Measurements from ENCODE around the gene AKIP1.
"Not testable (repeated sequence)": the region's sequence is repeated elsewhere in the genome, so short reads cannot be mapped to it uniquely, and the experiment has no call there.

Gene AKIP1

DNA sequence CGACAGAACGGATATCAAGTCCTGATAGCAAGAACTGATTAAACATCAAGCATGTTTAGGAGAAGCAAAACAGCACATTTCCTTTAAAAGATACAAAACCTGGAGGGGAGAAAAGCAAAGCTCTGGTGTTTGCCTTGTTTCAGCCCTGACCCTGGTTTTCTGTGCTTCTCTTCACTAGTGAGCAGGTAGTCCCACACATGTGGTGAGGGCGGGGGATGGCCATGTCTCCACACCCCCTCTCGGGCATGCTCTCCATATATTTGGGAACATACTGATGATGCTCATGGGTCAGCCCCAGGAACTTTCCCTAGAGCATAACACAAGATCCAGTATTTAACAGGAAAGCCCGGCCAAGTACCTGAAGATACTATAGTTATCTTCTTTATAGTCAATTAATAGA lies 11.7 kb downstream of the AKIP1 start:
- no peak for DNase-seq

DNA sequence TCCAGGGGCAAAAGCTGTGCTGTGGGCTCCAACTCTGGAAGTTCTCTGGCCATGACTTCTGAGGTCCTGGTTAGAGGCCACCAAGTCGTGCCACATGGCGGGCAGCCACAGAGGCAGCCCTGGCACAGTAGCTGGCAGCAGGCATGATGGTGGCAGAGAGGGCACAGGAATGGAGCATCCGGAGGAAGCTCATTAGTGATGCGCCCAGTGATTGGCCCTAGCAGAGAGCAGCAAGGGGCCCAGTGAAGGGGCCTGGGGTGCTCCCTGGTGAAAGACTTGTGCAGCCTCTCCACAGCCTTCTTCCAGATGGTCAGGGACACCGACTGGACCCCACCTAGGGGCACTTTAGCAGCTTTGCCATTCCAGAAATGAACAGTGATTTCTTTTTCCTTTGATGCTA lies 14.7 kb downstream of the AKIP1 start:
- no peak for DNase-seq

GRCh38 chr11:8926236-8926635 lies 15.2 kb downstream of the AKIP1 start:
- no peak for DNase-seq

DNA sequence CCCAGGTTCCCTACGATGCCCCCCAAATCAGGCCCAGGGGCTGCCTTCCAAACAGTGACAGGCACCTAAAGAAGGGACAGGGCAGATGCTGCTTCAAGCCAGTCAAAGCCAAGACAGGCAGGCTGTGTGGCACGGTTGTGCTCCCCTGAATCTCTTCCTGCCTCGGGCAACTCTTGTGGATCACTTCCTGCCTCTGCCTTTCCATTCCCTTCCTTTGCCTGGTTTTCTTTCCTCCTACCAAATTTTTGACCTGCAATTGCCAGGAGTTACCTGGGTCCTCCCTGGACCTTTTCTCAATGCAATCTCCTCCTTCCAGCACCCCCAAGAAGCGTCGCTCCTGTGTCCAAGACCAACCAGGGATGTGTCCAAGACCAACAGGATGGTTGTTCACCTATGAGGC lies 16.2 kb downstream of the AKIP1 start:
- DNase-seq, result no peak

DNA sequence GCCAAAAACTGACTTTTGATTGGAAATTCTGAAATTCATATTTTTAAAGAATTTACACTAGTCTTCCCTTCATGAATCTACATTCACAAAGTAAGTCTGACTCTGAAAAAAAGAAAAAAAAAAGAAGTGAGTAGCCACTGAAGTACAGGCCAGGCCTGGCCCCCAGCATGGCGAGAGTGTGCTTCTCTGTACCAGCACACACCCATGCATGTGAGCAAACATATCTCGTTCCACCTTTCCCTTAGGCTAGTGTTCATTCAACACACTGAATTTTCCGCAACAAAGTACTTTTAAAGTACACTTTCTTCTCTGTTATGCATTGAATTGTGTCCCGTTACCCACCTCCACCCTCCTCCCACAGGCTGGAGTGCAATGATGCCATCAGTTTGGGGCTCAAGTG lies 17.2 kb downstream of the AKIP1 start:
- DNase-seq, result no peak

- no peak for DNase-seq
These were observed 18.1 kb downstream of the AKIP1 start for GRCh38 chr11:8928981-8929615.

- no peak for DNase-seq
These were observed 19.6 kb downstream of the AKIP1 start for GRCh38 chr11:8930456-8931175.

GRCh38 chr11:8932564-8933180 lies 21.7 kb downstream of the AKIP1 start, which contains the start of gene C11orf16:
Gene C11orf16, minus strand, starts transcription at chr11:8932947. Its CDS starts 639 bp downstream, at chr11:8932308.
- DNase-seq, result no peak

- no peak for DNase-seq
These were observed 22.9 kb downstream of the AKIP1 start for GRCh38 chr11:8933931-8934330.

DNA sequence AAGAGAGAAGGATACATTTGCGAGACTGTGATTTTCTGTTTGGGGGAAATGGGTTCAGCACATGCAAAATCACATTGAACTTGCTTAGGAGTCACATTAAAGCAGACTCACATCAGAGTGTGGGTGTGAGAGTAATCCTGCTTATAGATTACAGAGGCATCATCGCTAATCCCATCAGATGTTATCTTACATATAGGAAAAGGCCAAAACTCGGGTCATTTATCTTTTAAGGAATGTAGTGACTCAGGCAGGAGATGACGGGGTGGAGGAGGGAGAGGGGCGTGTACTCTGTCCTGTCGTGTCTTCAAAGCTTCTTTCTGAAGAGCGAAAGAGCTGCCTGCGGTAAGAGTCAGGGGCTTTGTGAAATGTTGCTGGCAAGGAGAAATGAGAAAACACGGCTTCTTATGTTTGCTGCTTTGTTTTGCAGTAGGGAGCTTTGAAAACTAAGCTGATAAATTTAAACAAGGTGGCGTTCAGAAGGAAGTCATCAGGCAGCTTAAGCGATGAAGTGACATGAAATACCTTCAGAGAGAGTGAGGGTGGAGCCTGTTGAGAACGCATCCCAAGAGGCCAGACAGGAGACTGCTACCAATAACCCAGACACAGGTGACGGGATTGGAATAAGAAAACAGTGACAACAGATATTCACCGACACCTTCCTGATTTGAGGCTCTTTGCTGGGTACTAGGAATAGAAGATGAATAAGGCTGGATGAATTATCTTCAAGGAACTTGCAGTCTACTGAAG lies 23.9 kb downstream of the AKIP1 start:
- no peak for DNase-seq

DNA sequence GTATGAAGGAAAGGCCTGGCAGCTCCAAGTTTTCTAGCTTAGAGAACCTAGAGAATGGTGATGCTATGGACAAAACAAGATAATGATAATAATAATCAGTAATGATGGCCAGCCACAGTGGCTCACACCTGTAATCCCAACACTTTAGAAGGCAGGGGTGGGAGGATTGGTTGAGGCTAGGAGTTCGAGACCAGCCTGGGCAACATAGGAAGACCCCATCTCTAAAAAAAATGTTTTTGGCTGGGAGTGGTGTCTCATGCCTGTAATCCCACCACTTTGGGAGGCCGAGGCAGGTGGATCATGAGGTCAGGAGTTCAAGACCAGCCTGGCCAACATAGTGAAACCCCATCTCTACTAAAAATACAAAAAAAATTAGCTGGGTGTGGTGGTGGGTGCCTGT lies 24.8 kb downstream of the AKIP1 start:
- DNase-seq, result not testable (repeated sequence)

GRCh38 chr11:8937159-8937558 lies 26.2 kb downstream of the AKIP1 start:
- no peak for DNase-seq

DNA sequence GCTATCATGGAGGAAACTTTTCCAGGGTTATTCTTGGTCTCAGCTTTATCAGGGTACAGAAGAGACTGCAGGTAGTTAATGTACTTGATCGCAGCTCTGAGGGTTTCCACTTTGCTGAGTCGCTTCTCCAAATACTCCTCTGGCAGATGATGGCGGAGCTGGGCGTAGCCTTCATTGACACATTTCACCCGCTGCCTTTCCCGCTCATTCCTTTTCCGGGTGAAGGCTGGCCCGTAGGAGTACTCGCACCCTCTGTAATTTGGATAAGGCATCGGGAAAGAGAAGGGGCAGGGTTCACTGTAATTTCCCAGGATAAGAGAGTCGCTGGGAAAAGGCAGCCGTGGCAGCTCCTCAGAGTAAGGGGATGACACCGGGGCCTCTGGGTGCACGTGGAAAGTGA lies 26.7 kb downstream of the AKIP1 start:
- DNase-seq, result no peak

DNA sequence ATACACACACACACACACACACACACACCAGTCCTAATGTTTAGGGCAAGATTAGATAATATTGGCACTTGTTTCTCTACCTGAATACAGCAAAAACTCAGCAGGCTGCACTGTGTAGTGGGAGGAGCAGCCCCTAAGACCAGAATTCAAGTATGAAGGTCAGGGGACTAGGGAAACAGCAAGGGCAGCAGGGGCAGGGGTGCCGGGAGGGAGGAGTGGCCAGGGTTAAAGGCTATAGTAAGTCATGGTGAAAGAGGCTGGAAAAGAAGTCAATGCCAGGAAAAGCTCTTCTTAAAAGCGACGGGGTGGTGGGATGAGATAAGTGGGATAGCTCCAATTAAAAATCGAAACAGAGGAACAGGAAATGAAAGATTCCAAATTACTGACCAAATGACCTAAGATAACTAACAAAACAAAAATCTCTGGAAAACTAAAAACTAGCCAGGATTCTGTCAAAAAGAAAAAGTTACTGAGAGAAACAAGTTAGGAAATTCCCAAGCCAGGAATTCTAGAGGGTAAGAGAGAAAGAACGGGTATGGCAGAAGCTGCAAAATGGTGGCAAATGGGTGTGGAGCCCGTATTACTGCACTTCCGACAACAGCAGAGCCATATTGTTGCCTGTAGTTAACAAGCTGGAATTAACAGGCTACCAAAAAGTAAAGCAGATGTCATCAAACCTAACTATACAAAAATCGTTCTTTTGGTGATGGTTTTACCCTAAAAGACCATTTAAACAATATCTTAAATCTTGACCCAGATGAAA lies 30.5 kb downstream of the AKIP1 start:
- DNase-seq, result no peak

DNA sequence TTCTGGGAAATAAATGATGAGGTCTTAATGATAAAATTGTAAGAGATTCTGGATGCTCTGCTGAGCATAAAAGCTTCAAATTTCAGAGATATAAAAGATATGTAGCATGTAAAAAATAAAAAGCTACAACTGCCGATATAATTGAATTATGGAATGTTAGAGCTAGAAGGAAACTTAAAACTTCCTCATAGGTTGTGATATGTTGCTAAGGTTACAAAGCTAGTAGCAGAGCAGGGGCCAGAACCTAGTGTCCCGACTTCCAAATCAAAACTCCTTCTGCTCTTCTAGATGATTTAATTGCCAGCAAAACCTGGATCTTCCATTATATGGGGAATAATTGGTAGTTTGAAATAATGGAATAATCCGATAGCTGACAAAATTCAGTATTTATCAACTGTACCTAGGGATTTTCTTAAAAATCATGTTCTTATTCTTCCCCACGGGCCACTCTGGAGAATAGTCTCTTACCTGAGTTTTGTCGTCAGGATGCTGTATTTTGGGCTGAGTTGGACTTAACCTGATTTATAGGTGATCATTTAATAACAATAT lies 31.6 kb downstream of the AKIP1 start, which contains the start of gene ASCL3:
Gene ASCL3, minus strand, starts transcription at position 499 of the 549 bp plus-strand sequence. CDS start 4,855 bp downstream, outside the sequence.
- no peak for DNase-seq

DNA sequence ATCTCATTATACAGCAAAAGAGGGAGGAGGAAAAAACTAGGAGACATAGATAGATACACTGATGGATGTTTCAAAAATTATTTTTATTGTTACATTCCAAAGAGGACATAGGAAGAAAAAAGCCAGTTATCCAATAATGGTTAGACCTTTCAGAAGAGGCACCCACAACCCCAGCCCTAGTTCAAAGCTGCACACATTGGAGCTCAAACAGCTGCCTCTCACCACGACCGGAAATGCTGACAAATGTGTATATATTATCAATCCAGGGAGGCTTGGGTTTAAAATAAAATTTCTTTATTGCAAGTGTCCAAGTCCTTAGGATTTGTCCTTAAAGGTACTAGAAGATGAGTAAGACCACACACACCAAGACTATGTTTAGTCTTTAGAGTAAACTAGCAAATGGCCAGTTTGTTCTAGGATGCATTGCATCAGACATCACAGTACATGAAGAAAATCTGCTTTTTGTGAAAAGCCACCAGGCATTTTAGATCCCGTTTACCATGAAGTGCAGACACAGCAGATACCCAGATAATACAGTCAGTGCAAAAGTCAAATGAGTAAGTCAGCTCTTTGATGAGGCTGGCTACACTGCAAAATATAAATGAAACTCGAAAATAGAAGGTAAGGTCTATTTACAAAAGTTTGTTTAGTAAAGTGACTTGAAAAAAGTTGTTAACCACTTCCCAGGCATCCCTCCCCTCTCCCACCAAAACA lies 36.4 kb downstream of the AKIP1 start:
- DNase-seq, result no peak

- no peak for DNase-seq
These were observed 37.9 kb downstream of the AKIP1 start for GRCh38 chr11:8948886-8949285.

DNA sequence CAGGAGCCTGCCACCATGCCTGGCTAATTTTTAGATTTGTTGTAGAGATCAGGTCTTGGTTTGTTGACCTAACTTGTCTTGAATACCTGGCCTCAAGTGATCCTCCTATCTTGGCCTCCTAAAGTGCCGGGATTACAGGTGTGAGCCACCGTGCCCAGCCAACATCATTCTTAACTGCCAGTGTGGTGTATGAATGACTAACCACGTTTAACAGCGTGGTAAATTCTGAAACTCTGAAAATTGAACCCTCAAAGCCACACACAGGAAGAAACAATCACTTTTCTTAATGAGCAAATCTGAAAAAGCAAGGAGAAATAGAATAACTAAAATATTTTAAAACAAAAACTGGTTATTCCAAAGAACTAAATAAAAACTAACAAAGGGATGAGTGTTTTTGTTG lies 45.9 kb downstream of the AKIP1 start:
- peak; percentile 66 for DNase-seq

DNA sequence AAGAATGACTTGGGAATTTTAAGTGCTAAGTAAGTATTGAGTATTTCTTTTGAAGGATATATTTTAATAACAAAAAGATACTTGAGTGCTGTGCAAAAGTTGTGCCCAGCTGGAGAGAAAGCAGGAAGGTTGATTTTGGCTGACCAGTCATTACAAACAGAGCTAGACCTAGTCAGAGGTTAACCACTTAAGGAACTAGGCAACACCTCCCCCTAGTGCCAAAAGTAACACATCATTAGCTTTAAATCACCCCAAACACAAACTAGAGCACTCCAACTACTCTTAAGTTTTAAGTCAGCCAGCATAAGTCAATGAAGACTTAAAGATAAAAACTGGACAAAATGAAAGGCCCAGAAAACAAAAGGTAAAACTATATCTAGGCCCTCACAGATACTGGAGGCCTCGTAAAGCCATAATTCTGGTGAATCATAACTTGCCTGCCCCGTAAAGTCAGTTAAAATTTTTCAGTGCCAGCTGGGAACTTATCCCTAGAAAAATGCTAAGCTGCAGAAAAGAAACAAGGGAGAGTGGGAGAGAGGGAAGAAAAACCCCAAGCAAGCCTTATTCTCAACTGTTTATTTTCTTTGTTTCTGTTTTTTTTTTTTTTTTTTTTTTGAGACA lies 48.7 kb downstream of the AKIP1 start:
- peak; percentile 80 for DNase-seq

DNA sequence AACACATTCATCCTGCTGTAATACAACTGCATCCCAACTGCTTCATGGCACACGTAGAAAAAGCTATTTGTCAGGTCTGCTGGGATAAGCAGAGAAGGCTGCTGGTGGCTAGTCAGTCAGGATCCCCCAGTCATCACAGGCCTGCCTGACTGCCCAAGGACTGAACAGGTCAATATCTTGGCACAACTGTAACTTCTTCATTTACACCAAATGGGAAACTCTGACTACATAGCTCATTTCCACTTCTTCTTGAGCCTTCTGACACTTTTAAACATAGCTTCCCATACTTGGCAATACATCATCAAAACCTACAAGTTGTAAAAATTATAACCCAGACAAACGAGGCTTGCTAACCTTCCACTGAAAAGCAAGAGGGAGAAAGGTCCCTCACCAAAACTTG lies 50.4 kb downstream of the AKIP1 start:
- no peak for DNase-seq

GRCh38 chr11:8962841-8963240 lies 51.9 kb downstream of the AKIP1 start:
- no peak for DNase-seq

Data from activated CD4-positive, alpha-beta T cell treated with anti-CD3 and anti-CD28 coated beads, Interleukin-2, amount 50 U/mL, for 16 hours (primary cell).